HEK293 (cell line): ENCODE results near the gene DPH6.

ENCODE experiments used
- CTCF ChIA-PET: fragments of 350-600 bp; formaldehyde crosslinking; extraction: SDS; loops from one replicate; lab custom pipeline; 2021; ENCODE audit warnings: antibody characterized with exemption; lab: Yijun Ruan, JAX
- POLR2A ChIA-PET: fragments of 300-600 bp; formaldehyde crosslinking; extraction: SDS; loops from one replicate; lab custom pipeline; 2020; ENCODE audit warnings: antibody characterized with exemption, inconsistent platforms; lab: Yijun Ruan, JAX
- H3K27ac ChIP-seq: fragments of 200-500 bp; sonication (Bioruptor generic); 2 replicates; pipeline ENCODE4 v1.5.1; 2014; ENCODE audit warnings: low read depth, low read length, control low read depth, inconsistent platforms; ENCODE audit errors: extremely low read depth
- H3K36me3 ChIP-seq, 2 experiments: fragments of 200-500 bp in 1 of 2; sonication (Bioruptor generic) in 1 of 2; 1 replicate in 1 of 2; 2 replicates in 1 of 2; pipeline ENCODE4 v1.5.1; 2014 to 2017; ENCODE audit warnings: inconsistent platforms in 2 of 2, low read length in 2 of 2; ENCODE audit not compliant: control insufficient read depth in 2 of 2, insufficient read depth in 1 of 2
- H3K4me1 ChIP-seq: fragments of 200-500 bp; sonication (Bioruptor generic); 2 replicates; pipeline ENCODE4 v1.5.1; 2014; ENCODE audit warnings: mild to moderate bottlenecking, low read length, inconsistent platforms; ENCODE audit not compliant: control insufficient read depth, insufficient read depth
- H3K4me3 ChIP-seq: 2 replicates; pipeline ENCODE4 v1.5.1; 2011; ENCODE audit warnings: low read depth, mild to moderate bottlenecking, control low read depth, low read length, moderate library complexity
- H3K9me3 ChIP-seq: fragments of 200-500 bp; sonication (Bioruptor generic); 2 replicates; pipeline ENCODE4 v1.5.1; 2014; ENCODE audit warnings: low read depth, low read length, inconsistent platforms; ENCODE audit not compliant: control insufficient read depth, insufficient read depth
- BCL11B ChIP-seq: fragments of 450-650 bp; formaldehyde crosslinking; IDR thresholded peaks from 2 replicates; pipeline ENCODE4 v1.5.1; 2016; ENCODE audit warnings: low read depth, missing biosample characterization, missing genetic modification characterization
- EGR2 ChIP-seq: fragments of 450-650 bp; formaldehyde crosslinking; IDR thresholded peaks from 2 replicates; pipeline ENCODE4 v1.5.1; 2016; ENCODE audit warnings: low read depth, missing biosample characterization, missing genetic modification characterization
- GFI1B ChIP-seq: fragments of 450-650 bp; formaldehyde crosslinking; IDR thresholded peaks from 2 replicates; pipeline ENCODE4 v1.5.1; 2016; ENCODE audit warnings: missing biosample characterization, missing genetic modification characterization
- KLF1 ChIP-seq: fragments of 450-650 bp; formaldehyde crosslinking; IDR thresholded peaks from 2 replicates; pipeline ENCODE4 v1.5.1; 2016; ENCODE audit warnings: missing biosample characterization, missing genetic modification characterization
- OSR2 ChIP-seq: fragments of 450-650 bp; formaldehyde crosslinking; IDR thresholded peaks from 2 replicates; pipeline ENCODE4 v1.5.1; 2016; ENCODE audit warnings: missing biosample characterization, missing genetic modification characterization
- PRDM1 ChIP-seq: fragments of 450-650 bp; formaldehyde crosslinking; IDR thresholded peaks from 2 replicates; pipeline ENCODE4; 2016; ENCODE audit warnings: missing biosample characterization, missing genetic modification characterization
- REPIN1 ChIP-seq: fragments of 450-650 bp; formaldehyde crosslinking; IDR thresholded peaks from 2 replicates; pipeline ENCODE4 v1.5.1; 2017; ENCODE audit warnings: missing biosample characterization, missing genetic modification characterization, low read depth
- SCRT2 ChIP-seq: fragments of 450-650 bp; formaldehyde crosslinking; IDR thresholded peaks from 2 replicates; pipeline ENCODE4 v1.5.1; 2016; ENCODE audit warnings: missing biosample characterization, missing genetic modification characterization
- SP3 ChIP-seq: fragments of 450-650 bp; formaldehyde crosslinking; IDR thresholded peaks from 2 replicates; pipeline ENCODE4 v1.5.1; 2016; ENCODE audit warnings: missing biosample characterization, missing genetic modification characterization
- ZFP3 ChIP-seq: fragments of 450-650 bp; formaldehyde crosslinking; IDR thresholded peaks from 2 replicates; pipeline ENCODE4 v1.5.1; 2016; ENCODE audit warnings: low read depth, missing biosample characterization, missing genetic modification characterization
- ZNF10 ChIP-seq: fragments of 450-650 bp; formaldehyde crosslinking; IDR thresholded peaks from 2 replicates; pipeline ENCODE4 v1.5.1; 2017; ENCODE audit warnings: missing biosample characterization, missing genetic modification characterization
- ZNF132 ChIP-seq: fragments of 450-650 bp; formaldehyde crosslinking; IDR thresholded peaks from 2 replicates; pipeline ENCODE4 v1.5.1; 2017; ENCODE audit warnings: missing biosample characterization, missing genetic modification characterization, borderline replicate concordance
- ZNF146 ChIP-seq: fragments of 450-650 bp; formaldehyde crosslinking; IDR thresholded peaks from 2 replicates; pipeline ENCODE4 v1.5.1; 2016; ENCODE audit warnings: missing biosample characterization, missing genetic modification characterization
- ZNF174 ChIP-seq: fragments of 450-650 bp; formaldehyde crosslinking; IDR thresholded peaks from 2 replicates; pipeline ENCODE4 v1.5.0; 2017; ENCODE audit warnings: missing biosample characterization, mild to moderate bottlenecking, missing genetic modification characterization
- ZNF202 ChIP-seq: fragments of 450-650 bp; formaldehyde crosslinking; IDR thresholded peaks from 2 replicates; pipeline ENCODE4 v1.5.1; 2016; ENCODE audit warnings: missing biosample characterization, missing genetic modification characterization, borderline replicate concordance
- ZNF211 ChIP-seq: fragments of 450-650 bp; formaldehyde crosslinking; IDR thresholded peaks from 2 replicates; pipeline ENCODE4 v1.5.1; 2016; ENCODE audit warnings: low read depth, missing biosample characterization, missing genetic modification characterization
- ZNF214 ChIP-seq: fragments of 450-650 bp; formaldehyde crosslinking; IDR thresholded peaks from 2 replicates; pipeline ENCODE4 v1.5.1; 2017; ENCODE audit warnings: missing biosample characterization, mild to moderate bottlenecking, missing genetic modification characterization, borderline replicate concordance
- ZNF221 ChIP-seq: fragments of 450-650 bp; formaldehyde crosslinking; IDR thresholded peaks from 2 replicates; pipeline ENCODE4 v1.5.1; 2017; ENCODE audit warnings: missing biosample characterization, missing genetic modification characterization, borderline replicate concordance
- ZNF324 ChIP-seq: fragments of 450-650 bp; formaldehyde crosslinking; IDR thresholded peaks from 2 replicates; pipeline ENCODE4 v1.5.1; 2016; ENCODE audit warnings: missing biosample characterization, missing genetic modification characterization
- ZNF473 ChIP-seq: fragments of 450-650 bp; formaldehyde crosslinking; IDR thresholded peaks from 2 replicates; pipeline ENCODE4 v1.5.1; 2017; ENCODE audit warnings: missing biosample characterization, missing genetic modification characterization
- ZNF610 ChIP-seq: fragments of 450-650 bp; formaldehyde crosslinking; IDR thresholded peaks from 2 replicates; pipeline ENCODE4 v1.5.1; 2016; ENCODE audit warnings: missing biosample characterization, missing genetic modification characterization, borderline replicate concordance
- ZNF629 ChIP-seq: fragments of 450-650 bp; formaldehyde crosslinking; IDR thresholded peaks from 2 replicates; pipeline ENCODE4 v1.5.1; 2017; ENCODE audit warnings: missing biosample characterization, missing genetic modification characterization
- ZNF660 ChIP-seq: fragments of 450-650 bp; IDR thresholded peaks from 2 replicates; pipeline ENCODE4 v1.5.1; 2018; ENCODE audit warnings: missing biosample characterization, mild to moderate bottlenecking, missing genetic modification characterization
- TF ChIP-seq, protein P1 (sequence below): fragments of 450-650 bp; formaldehyde crosslinking; IDR thresholded peaks from 2 replicates; pipeline ENCODE4 v1.5.1; 2016; ENCODE audit warnings: missing biosample characterization, missing genetic modification characterization

The DPH6 gene

DNA sequence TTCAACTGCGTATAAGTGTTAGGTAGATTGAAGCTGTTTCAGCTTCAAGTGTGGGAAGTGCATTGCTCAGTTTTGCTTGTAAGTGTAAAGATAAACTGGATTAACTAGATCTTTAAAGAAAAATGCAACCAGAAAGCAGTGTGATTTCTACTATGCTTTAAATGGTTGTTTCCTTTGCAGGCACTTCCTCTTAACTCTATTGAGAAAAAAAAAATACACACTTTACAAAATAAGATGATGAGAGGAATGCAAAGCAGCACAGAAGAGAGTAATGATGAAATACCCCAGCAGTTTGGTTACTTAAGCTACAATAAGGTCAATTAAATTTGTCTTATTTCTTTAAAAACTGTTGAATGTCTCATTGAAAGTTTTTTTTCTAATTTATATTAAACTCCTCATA lies 40.8 kb downstream of the DPH6 start:
- TF ChIP-seq PRDM1 (tag by site-specific recombination), result no peak
- TF ChIP-seq REPIN1 (tag by site-specific recombination), result no peak
- TF ChIP-seq ZNF214 (tag by site-specific recombination), result no peak
- TF ChIP-seq SCRT2 (tag by site-specific recombination), result no peak
- TF ChIP-seq, protein P1, sequence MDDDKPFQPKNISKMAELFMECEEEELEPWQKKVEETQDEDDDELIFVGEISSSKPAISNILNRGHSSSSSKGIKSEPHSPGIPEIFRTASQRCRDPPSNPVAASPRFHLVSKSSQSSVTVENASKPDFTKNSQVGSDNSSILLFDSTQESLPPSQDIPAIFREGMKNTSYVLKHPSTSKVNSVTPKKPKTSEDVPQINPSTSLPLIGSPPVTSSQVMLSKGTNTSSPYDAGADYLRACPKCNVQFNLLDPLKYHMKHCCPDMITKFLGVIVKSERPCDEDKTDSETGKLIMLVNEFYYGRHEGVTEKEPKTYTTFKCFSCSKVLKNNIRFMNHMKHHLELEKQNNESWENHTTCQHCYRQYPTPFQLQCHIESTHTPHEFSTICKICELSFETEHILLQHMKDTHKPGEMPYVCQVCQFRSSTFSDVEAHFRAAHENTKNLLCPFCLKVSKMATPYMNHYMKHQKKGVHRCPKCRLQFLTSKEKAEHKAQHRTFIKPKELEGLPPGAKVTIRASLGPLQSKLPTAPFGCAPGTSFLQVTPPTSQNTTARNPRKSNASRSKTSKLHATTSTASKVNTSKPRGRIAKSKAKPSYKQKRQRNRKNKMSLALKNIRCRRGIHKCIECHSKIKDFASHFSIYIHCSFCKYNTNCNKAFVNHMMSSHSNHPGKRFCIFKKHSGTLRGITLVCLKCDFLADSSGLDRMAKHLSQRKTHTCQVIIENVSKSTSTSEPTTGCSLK (tag by site-specific recombination), result no peak
- TF ChIP-seq ZNF221 (tag by site-specific recombination), result no peak
- TF ChIP-seq ZNF174 (tag by site-specific recombination), result no peak
- no peak for TF ChIP-seq ZNF10 (tag by site-specific recombination)
- no peak for TF ChIP-seq SP3
- TF ChIP-seq ZNF473, result no peak
- TF ChIP-seq ZNF629 (tag by site-specific recombination), result no peak
- no peak for TF ChIP-seq KLF1 (tag by site-specific recombination)
- TF ChIP-seq ZNF146 (tag by site-specific recombination), result no peak
- TF ChIP-seq EGR2 (tag by site-specific recombination), result no peak
- no peak for TF ChIP-seq ZNF202 (tag by site-specific recombination)
- TF ChIP-seq, all 188 proteins: peak for 0
- no peak overlapping the region for H3K4me3 ChIP-seq
- POLR2A ChIA-PET, result no interaction called here
- no peak overlapping the region for H3K27ac ChIP-seq
- CTCF ChIA-PET, result interaction anchor here (0.7 kb wide), 1 partner anchor 69 kb away, joined by 3 read pairs; no protein-coding TSS in a partner anchor
- H3K36me3 ChIP-seq, result no peaks in the 10 kb centered on the region
- peaks cover 3% of the 10 kb centered on the region; the same call in 1 of the 2 replicates for H3K4me1 ChIP-seq
- H3K9me3 ChIP-seq, result no peaks in the 10 kb centered on the region

DNA sequence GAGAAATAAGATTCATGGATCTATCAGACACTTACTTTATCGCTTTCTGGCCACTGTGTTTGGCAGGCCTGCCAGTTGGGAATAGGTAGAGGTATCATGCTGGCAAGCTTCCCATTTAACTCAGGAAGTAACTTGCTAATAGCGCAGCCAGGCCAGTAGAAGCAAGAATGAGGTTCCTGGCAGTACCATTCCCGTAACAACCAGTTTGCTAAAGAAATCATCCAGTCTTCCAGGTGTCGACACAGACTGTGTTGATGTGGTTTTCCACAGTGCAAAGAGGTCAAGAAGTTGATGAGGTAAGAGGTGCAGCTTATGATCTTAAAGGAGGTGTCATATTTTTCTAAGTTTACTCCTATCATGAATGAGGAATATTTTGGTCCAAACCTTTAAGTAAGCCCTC lies 46.2 kb downstream of the DPH6 start:
- Histone ChIP-seq H3K4me1 (no peaks in the 10 kb centered on the region), H3K4me3 (no peak overlapping the region), H3K9me3 (no peaks in the 10 kb centered on the region), H3K36me3 (no peaks in the 10 kb centered on the region), H3K27ac (no peak overlapping the region)
- ChIA-PET CTCF (no interaction called here), POLR2A (no interaction called here)
- no peak for TF ChIP-seq BCL11B (tag by site-specific recombination)
- no peak for TF ChIP-seq ZNF324 (tag by site-specific recombination)
- no peak for TF ChIP-seq ZNF660 (tag by site-specific recombination)
- TF ChIP-seq ZNF211 (tag by site-specific recombination), result no peak
- TF ChIP-seq ZFP3 (tag by site-specific recombination), result no peak
- TF ChIP-seq GFI1B (tag by site-specific recombination), result no peak

DNA sequence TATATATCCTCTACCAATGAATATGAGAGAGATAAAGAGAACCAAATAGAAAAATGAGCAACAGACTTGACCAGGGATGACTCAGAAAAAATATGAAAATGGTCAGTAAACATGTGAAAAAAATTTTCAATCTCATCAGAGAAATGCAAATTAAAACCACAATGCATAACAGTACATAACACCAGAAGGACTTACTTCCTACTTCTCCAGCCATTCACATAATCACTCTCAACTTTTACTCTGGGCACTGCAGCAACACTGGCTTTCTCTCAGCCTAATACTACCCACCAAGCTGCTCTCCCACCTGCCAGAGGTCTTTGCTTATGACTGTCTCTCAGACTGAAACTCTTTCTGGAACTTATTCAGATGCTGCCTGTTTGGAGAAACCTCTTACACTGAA lies 49.4 kb downstream of the DPH6 start:
- Histone ChIP-seq H3K4me3 (no peak overlapping the region), H3K27ac (no peak overlapping the region), H3K9me3 (no peaks in the 10 kb centered on the region), H3K36me3 (no peaks in the 10 kb centered on the region), H3K4me1 (no peaks in the 10 kb centered on the region)
- ChIA-PET POLR2A (no interaction called here), CTCF (no interaction called here)
- TF ChIP-seq ZNF324 (tag by site-specific recombination) (no peak), ZNF610 (tag by site-specific recombination) (no peak), OSR2 (tag by site-specific recombination) (no peak), ZNF132 (tag by site-specific recombination) (no peak)
